Naive thymus-derived CD4-positive, alpha-beta T cell (primary cell): Measurements from ENCODE around the gene ARHGAP6. TPM values are rescaled to one million over a fixed set of nuclear protein-coding genes. Genes with fewer than 3 reads are reported as not detected.
A peak's percentile ranks its signal among the peaks of the same experiment; 100 is the strongest.

Source experiments
- ATAC-seq: fragments of 150-1000 bp; cut with Tn5 transposase; 2 replicates; pipeline ENCODE4 v1.10.0; 2021; ENCODE audit warnings: mild to moderate bottlenecking, moderate library complexity
- CTCF ChIA-PET: fragments of 350-600 bp; sonication (Branson Sonifier 250); formaldehyde crosslinking; loops from one replicate; lab custom pipeline; 2021; ENCODE audit warnings: antibody characterized with exemption; lab: Charles Lee
- POLR2A ChIA-PET: fragments of 350-600 bp; sonication (Branson Sonifier 250); formaldehyde crosslinking; loops from one replicate; lab custom pipeline; 2021; ENCODE audit warnings: antibody characterized with exemption, inconsistent platforms; lab: Charles Lee
- DNase-seq, 9 donors: peaks; one replicate each; pipeline versions ENCODE4 v3.0.0 to v3.0.0-alpha.2; 2020 to 2022; ENCODE audit warnings: mixed read lengths in 1 of 9
- H3K27ac ChIP-seq: one replicate; pipeline ENCODE4 v1.7.0; 2013; ENCODE audit warnings: mild to moderate bottlenecking, low read depth, low read length, moderate library complexity
- H3K27me3 ChIP-seq, 2 donors: one replicate each; pipeline ENCODE4 v1.7.0; 2013; ENCODE audit warnings: low read length in 2 of 2, mild to moderate bottlenecking in 2 of 2, moderate library complexity in 2 of 2; ENCODE audit not compliant: control insufficient read depth in 2 of 2, insufficient read depth in 2 of 2
- H3K36me3 ChIP-seq, 3 experiments: 1 replicate in 2 of 3; 2 replicates in 1 of 3; pipeline ENCODE4 v1.7.0; 2013; ENCODE audit warnings: low read length in 3 of 3, mild to moderate bottlenecking in 3 of 3, moderate library complexity in 1 of 3; ENCODE audit not compliant: insufficient read depth in 3 of 3, control insufficient read depth in 2 of 3
- H3K4me1 ChIP-seq, 2 donors: one replicate each; pipeline ENCODE4 v1.7.0; 2013; ENCODE audit warnings: low read length in 2 of 2, mild to moderate bottlenecking in 2 of 2, moderate library complexity in 1 of 2; ENCODE audit not compliant: control insufficient read depth in 2 of 2, insufficient read depth in 2 of 2
- H3K4me3 ChIP-seq: 2 replicates; pipeline ENCODE4 v1.7.0; 2013; ENCODE audit warnings: mild to moderate bottlenecking, low read length
- H3K9me3 ChIP-seq, 3 experiments: 1 replicate in 2 of 3; 2 replicates in 1 of 3; pipeline ENCODE4 v1.7.0; 2013; ENCODE audit warnings: low read length in 3 of 3; ENCODE audit not compliant: control insufficient read depth in 2 of 3
- H3K27ac Mint-ChIP-seq, 9 donors: one replicate each; pipeline ENCODE4 v1.8.0; 2020 to 2022; ENCODE audit warnings: mixed read lengths in 9 of 9, mild to moderate bottlenecking in 8 of 9, moderate library complexity in 5 of 9, inconsistent platforms in 2 of 9
- H3K27me3 Mint-ChIP-seq, 5 donors: one replicate each; pipeline ENCODE4 v1.8.0; 2021 to 2022; ENCODE audit warnings: mixed read lengths in 5 of 5, mild to moderate bottlenecking in 1 of 5
- H3K36me3 Mint-ChIP-seq, 5 donors: one replicate each; pipeline ENCODE4 v1.8.0; 2020 to 2022; ENCODE audit warnings: mixed read lengths in 5 of 5, mild to moderate bottlenecking in 3 of 5, inconsistent platforms in 1 of 5
- H3K4me1 Mint-ChIP-seq, 7 donors: one replicate each; pipeline ENCODE4 v1.8.0; 2020 to 2022; ENCODE audit warnings: mixed read lengths in 7 of 7, mild to moderate bottlenecking in 3 of 7, inconsistent platforms in 1 of 7
- H3K4me3 Mint-ChIP-seq, 10 donors: one replicate each; pipeline ENCODE4 v1.8.0; 2020 to 2022; ENCODE audit warnings: mild to moderate bottlenecking in 10 of 10, mixed read lengths in 10 of 10, moderate library complexity in 6 of 10, inconsistent platforms in 2 of 10
- H3K9me3 Mint-ChIP-seq, 11 donors: one replicate each; pipeline ENCODE4 v1.8.0; 2020 to 2022; ENCODE audit warnings: mixed read lengths in 11 of 11, mild to moderate bottlenecking in 4 of 11, inconsistent platforms in 1 of 11, moderate library complexity in 1 of 11
- intact Hi-C, 2 donors: fragments of 100-400 bp; cut with micrococcal nuclease; formaldehyde crosslinking; loops; one replicate each; pipeline ENCODE4 v1.15.1; 2023
- polyA plus RNA-seq, 2 donors: library from polyadenylated mRNA; unstranded; fragments of 300-500 nt; fragmentation: Illumina TruSeq; gene quantifications; one replicate each; pipeline ENCODE4 v1.2.3, GENCODE V29; 2021
- total RNA-seq, 6 experiments: library from RNA in 5 of 6; stranded (reverse) in 5 of 6; gene quantifications; 1 replicate in 5 of 6; 2 replicates in 1 of 6; pipeline ENCODE4 v1.2.3 and lab custom pipeline; 2021 to 2026

Gene ARHGAP6
- total and polyA plus RNA-seq, 7 experiments from 2014 or later: 0.11 to 0.83 TPM; not detected in 5

DNA sequence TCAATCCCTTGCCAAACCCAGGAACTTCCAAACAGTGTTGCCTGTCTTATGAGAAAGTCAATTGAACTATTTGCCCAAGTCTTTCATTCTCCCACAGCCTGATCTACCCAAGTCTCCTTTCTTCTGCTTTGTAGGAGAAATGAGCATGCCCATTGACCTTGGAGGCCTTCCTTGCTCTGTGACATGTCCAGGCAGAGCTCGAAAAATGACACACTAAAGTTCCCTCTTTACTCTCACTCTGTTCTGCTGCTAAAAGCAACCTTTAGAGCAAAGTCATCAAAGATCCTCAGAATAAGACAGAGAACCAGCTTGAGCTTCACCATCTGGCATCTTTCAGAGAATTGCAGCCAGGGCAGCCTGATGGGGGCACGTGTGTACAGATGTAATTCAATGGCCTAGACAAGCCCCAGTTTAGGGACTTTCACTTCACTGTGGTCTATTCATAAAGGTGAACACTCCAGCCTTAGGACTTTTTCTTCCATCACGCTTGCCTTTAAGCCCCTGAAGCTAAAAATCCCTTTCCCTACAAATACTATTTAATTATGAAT lies 236.1 kb downstream of the ARHGAP6 start:
- no peaks in the 10 kb centered on the region for H3K36me3 Mint-ChIP-seq
- no peaks in the 10 kb centered on the region for H3K9me3 Mint-ChIP-seq
- ChIA-PET CTCF (no interaction called here), POLR2A (no interaction called here)
- DNase-seq: no peak
- Histone ChIP-seq H3K36me3 (no peaks in the 10 kb centered on the region), H3K4me1 (no peaks in the 10 kb centered on the region), H3K27ac (no peak overlapping the region), H3K4me3 (no peak overlapping the region), H3K9me3 (no peaks in the 10 kb centered on the region), H3K27me3 (no peaks in the 10 kb centered on the region)
- no peak overlapping the region for H3K4me3 Mint-ChIP-seq
- H3K27me3 Mint-ChIP-seq: peaks cover 17 to 28% (median 22%) of the 10 kb centered on the region in 5 donors
- no peak overlapping the region for H3K27ac Mint-ChIP-seq
- intact Hi-C loops: no loop called here
- ATAC-seq: no peak
- H3K4me1 Mint-ChIP-seq: peaks cover 0 to 4% (median 0%) of the 10 kb centered on the region in 7 donors

- ATAC-seq (peak; percentile 59), DNase-seq (peak in 1 of 9 donors; percentile 1)
- Mint-ChIP-seq H3K4me1 (peaks cover 0 to 4% (median 0%) of the 10 kb centered on the region in 7 donors), H3K27me3 (peaks cover 14 to 28% (median 19%) of the 10 kb centered on the region in 5 donors), H3K9me3 (peaks cover 0 to 3% (median 0%) of the 10 kb centered on the region in 11 donors), H3K4me3 (no peak overlapping the region), H3K36me3 (no peaks in the 10 kb centered on the region), H3K27ac (no peak overlapping the region)
- POLR2A ChIA-PET: no interaction called here
- no peaks in the 10 kb centered on the region for H3K36me3 ChIP-seq
- no peak overlapping the region for H3K27ac ChIP-seq
- H3K4me3 ChIP-seq: no peak overlapping the region
- CTCF ChIA-PET: no interaction called here
- intact Hi-C loops: no loop called here
- no peaks in the 10 kb centered on the region for H3K9me3 ChIP-seq
- no peaks in the 10 kb centered on the region for H3K27me3 ChIP-seq
- no peaks in the 10 kb centered on the region for H3K4me1 ChIP-seq
Observed at GRCh38 chrX:11427453-11428071, 238.2 kb downstream of the ARHGAP6 start.

DNA sequence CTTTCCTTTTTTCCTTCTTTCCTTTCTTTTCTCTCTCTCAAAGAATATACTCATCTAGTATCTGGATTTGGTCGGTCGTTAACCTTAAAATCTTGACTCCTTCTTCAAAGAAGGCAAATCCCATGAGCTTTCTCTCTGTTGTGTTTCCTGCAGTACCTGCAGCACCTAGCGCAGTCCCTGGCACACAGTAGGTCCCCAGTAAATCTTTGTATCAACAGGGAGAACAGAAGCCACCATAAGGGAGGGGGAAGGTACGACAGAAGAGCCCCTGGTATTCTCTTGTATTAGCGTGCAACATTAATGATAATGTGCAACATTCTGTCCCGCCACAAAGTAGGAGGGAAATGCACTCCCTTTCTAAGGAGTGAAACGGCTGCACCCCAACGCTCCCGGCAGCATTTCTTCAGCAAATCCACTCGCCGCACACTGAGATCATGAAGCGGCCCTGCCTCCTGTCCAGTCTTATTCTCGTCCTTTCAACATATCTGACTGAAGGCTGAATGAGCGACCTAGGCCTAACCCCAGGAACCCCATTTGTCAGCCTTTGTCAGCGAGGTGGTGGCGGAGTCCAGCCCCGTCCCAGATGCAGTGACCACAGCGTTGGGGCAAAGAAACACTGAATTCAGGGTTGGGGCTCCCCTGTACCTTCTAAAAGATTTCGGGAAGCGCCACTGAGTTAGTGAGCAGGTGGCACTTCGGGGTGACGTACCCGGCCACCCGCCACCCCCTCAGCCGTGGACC lies 238.8 kb downstream of the ARHGAP6 start:
- CTCF ChIA-PET: no interaction called here
- no peak for DNase-seq

DNA sequence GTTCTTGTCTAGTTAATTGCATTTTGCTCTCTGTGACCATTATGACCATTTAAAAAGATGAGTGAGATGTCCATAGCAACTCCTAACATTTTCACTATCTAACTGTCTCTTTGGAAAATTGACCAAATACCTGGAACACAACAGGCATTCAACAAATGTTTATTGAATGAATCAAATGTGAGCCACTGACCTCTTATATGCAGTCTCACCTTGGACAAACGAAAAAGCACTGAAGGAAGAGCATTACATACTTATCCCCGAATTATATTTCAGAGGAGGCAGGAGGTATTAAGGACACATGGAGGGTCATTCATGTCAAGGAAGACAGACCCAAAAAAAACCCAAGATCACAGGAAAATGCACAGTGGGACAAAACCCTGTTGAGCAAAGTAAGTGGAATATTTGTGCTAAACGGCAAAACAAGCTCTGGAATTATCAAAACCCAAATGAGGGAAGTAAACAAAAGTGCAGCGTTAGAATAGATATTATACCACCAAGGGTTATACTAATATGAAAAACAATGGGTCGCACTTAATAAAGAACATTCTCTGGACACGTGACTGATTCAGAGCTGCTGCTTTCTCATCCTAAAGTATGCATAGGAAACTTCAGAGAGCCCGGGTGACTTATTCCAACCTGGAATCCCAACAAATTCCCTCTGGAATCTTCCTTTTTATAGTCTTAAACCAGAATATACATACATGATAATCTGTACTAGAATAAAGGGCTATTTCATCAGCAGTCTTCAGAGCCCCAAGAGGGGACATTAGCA lies 240.6 kb downstream of the ARHGAP6 start:
- ChIA-PET POLR2A (no interaction called here), CTCF (no interaction called here)
- intact Hi-C loops: no loop called here
- DNase-seq (no peak), ATAC-seq (no peak)
- H3K4me3 ChIP-seq: no peak overlapping the region
- no peaks in the 10 kb centered on the region for H3K9me3 ChIP-seq
- Mint-ChIP-seq H3K27me3 (peaks cover 11 to 20% (median 16%) of the 10 kb centered on the region in 5 donors), H3K9me3 (peaks cover 0 to 3% (median 0%) of the 10 kb centered on the region in 11 donors), H3K36me3 (no peaks in the 10 kb centered on the region), H3K4me3 (no peak overlapping the region), H3K4me1 (peaks cover 0 to 4% (median 0%) of the 10 kb centered on the region in 7 donors), H3K27ac (no peak overlapping the region)
- H3K27me3 ChIP-seq: no peaks in the 10 kb centered on the region
- H3K36me3 ChIP-seq: no peaks in the 10 kb centered on the region
- no peaks in the 10 kb centered on the region for H3K4me1 ChIP-seq
- H3K27ac ChIP-seq: no peak overlapping the region

More for the DNA sequence above, 238.8 kb downstream of the ARHGAP6 start:
- H3K4me3 Mint-ChIP-seq: peak overlapping the region in 1 of 10 donors; percentile 11
- intact Hi-C loops: no loop called here
- peak; percentile 24 for ATAC-seq
- H3K27ac Mint-ChIP-seq: no peak overlapping the region
- peaks cover 13 to 23% (median 18%) of the 10 kb centered on the region in 5 donors for H3K27me3 Mint-ChIP-seq
- POLR2A ChIA-PET: no interaction called here
- H3K4me3 ChIP-seq: no peak overlapping the region
- no peak overlapping the region for H3K27ac ChIP-seq
- H3K36me3 Mint-ChIP-seq: no peaks in the 10 kb centered on the region
- H3K4me1 ChIP-seq: no peaks in the 10 kb centered on the region
- H3K9me3 Mint-ChIP-seq: peaks cover 0 to 3% (median 0%) of the 10 kb centered on the region in 11 donors
- H3K9me3 ChIP-seq: no peaks in the 10 kb centered on the region
- H3K27me3 ChIP-seq: no peaks in the 10 kb centered on the region
- H3K4me1 Mint-ChIP-seq: peaks cover 0 to 4% (median 0%) of the 10 kb centered on the region in 7 donors
- no peaks in the 10 kb centered on the region for H3K36me3 ChIP-seq

DNA sequence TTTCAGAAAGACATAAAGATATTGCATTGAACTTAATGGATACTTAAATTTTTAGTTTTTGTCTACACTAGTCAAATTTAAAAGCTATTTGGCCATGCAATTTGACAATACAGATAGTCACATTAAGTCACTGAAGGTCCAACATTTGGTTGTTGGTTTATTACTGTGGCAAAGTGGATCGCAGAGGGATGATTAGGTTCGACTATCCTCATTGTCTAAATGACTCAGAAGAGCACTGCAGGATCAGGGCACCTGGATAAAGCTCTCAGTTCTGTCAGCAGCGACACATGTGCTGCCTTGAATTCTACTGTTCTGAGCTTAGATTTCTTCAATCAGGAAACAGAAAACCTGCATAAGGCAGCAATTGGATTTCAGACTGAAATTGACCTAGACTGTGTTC lies 241.8 kb downstream of the ARHGAP6 start:
- Histone ChIP-seq H3K9me3 (no peaks in the 10 kb centered on the region), H3K27me3 (no peaks in the 10 kb centered on the region), H3K27ac (no peak overlapping the region), H3K36me3 (no peaks in the 10 kb centered on the region), H3K4me1 (no peaks in the 10 kb centered on the region), H3K4me3 (no peak overlapping the region)
- no peak for ATAC-seq
- H3K36me3 Mint-ChIP-seq: no peaks in the 10 kb centered on the region
- POLR2A ChIA-PET: no interaction called here
- DNase-seq: no peak
- intact Hi-C loops: no loop called here
- H3K9me3 Mint-ChIP-seq: peaks cover 0 to 3% (median 0%) of the 10 kb centered on the region in 11 donors
- CTCF ChIA-PET: no interaction called here
- H3K4me1 Mint-ChIP-seq: peaks cover 0 to 4% (median 0%) of the 10 kb centered on the region in 7 donors
- no peak overlapping the region for H3K27ac Mint-ChIP-seq
- peaks cover 11 to 20% (median 15%) of the 10 kb centered on the region in 5 donors for H3K27me3 Mint-ChIP-seq
- H3K4me3 Mint-ChIP-seq: no peak overlapping the region

DNA sequence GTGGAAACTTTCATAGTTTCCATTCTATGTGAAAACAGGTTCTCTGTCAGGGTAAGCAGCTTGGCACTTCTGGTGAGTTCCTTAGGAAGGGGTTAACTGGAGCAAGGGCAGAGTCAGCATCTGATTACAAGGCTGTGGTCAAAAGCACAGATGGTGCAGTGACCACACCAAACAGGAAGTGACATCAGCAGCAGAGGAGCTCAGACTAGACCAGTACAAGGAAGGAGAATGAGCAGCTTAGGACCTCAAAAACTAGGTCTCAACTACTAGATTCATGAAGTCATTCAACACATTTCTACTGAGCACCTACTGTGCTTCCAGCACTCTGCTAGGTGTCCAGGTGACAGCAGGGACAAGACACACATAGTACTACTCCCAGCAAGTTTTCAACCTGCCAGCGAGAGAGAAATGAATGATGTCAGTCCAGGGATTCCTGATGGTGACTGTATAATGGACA lies 242.3 kb downstream of the ARHGAP6 start:
- H3K36me3 ChIP-seq: no peaks in the 10 kb centered on the region
- peak; percentile 82 for ATAC-seq
- H3K27ac ChIP-seq: no peak overlapping the region
- H3K27ac Mint-ChIP-seq: no peak overlapping the region
- no peaks in the 10 kb centered on the region for H3K36me3 Mint-ChIP-seq
- H3K27me3 ChIP-seq: no peaks in the 10 kb centered on the region
- H3K4me3 Mint-ChIP-seq: no peak overlapping the region
- no peak overlapping the region for H3K4me3 ChIP-seq
- intact Hi-C loops: no loop called here
- H3K9me3 ChIP-seq: no peaks in the 10 kb centered on the region
- CTCF ChIA-PET: no interaction called here
- DNase-seq: no peak
- H3K4me1 ChIP-seq: no peaks in the 10 kb centered on the region
- H3K27me3 Mint-ChIP-seq: peaks cover 11 to 20% (median 15%) of the 10 kb centered on the region in 5 donors
- POLR2A ChIA-PET: no interaction called here
- H3K9me3 Mint-ChIP-seq: peaks cover 0 to 3% (median 0%) of the 10 kb centered on the region in 11 donors
- H3K4me1 Mint-ChIP-seq: peaks cover 0 to 4% (median 0%) of the 10 kb centered on the region in 7 donors
